Endodermal cell (in vitro differentiated cells): ENCODE measurements around the gene PSMD1. TPM values are rescaled to one million over a fixed set of nuclear protein-coding genes. Genes with fewer than 3 reads are reported as not detected.

Experiments
- DNase-seq: peaks from one replicate; pipeline ENCODE4 v3.0.0-alpha.2; 2017
- H3K27ac ChIP-seq: 2 replicates; pipeline ENCODE4 v1.5.1; 2013; ENCODE audit warnings: mild to moderate bottlenecking, low read depth, low read length, moderate library complexity
- H3K27me3 ChIP-seq: 2 replicates; pipeline ENCODE4 v1.6.1; 2013; ENCODE audit warnings: mild to moderate bottlenecking, low read length, moderate library complexity; ENCODE audit not compliant: insufficient read depth, control insufficient read depth, poor library complexity, severe bottlenecking
- H3K36me3 ChIP-seq: 2 replicates; pipeline ENCODE4 v1.7.0; 2013; ENCODE audit warnings: mild to moderate bottlenecking, low read length, moderate library complexity; ENCODE audit not compliant: control insufficient read depth, insufficient read depth
- H3K4me1 ChIP-seq: one replicate; pipeline ENCODE4 v1.7.0; 2013; ENCODE audit warnings: low read length; ENCODE audit not compliant: control insufficient read depth, insufficient read depth
- H3K4me3 ChIP-seq: 2 replicates; pipeline ENCODE4 v1.5.1; 2013; ENCODE audit warnings: mild to moderate bottlenecking, low read length, moderate library complexity
- H3K9ac ChIP-seq: 2 replicates; pipeline ENCODE4 v1.6.1; 2013; ENCODE audit warnings: mild to moderate bottlenecking, low read length, moderate library complexity; ENCODE audit not compliant: poor library complexity, severe bottlenecking; ENCODE audit errors: extremely low read depth
- H3K9me3 ChIP-seq: 2 replicates; pipeline ENCODE4 v1.6.1; 2013; ENCODE audit warnings: mild to moderate bottlenecking, low read length, moderate library complexity; ENCODE audit not compliant: control insufficient read depth
- H3K27ac Mint-ChIP-seq: 2 replicates; pipeline ENCODE4 v1.8.0; 2020; ENCODE audit warnings: mixed read lengths
- H3K27me3 Mint-ChIP-seq: 2 replicates; pipeline ENCODE4 v1.8.0; 2021; ENCODE audit warnings: mild to moderate bottlenecking, mixed read lengths; ENCODE audit not compliant: insufficient read depth
- H3K36me3 Mint-ChIP-seq: 2 replicates; pipeline ENCODE4 v1.8.0; 2020; ENCODE audit warnings: low read depth, mixed read lengths
- H3K4me1 Mint-ChIP-seq: 2 replicates; pipeline ENCODE4 v1.8.0; 2020; ENCODE audit warnings: mixed read lengths
- H3K4me3 Mint-ChIP-seq: 2 replicates; pipeline ENCODE4 v1.8.0; 2020; ENCODE audit warnings: mild to moderate bottlenecking, moderate library complexity, mixed read lengths
- H3K9me3 Mint-ChIP-seq: 2 replicates; pipeline ENCODE4 v1.8.0; 2020; ENCODE audit warnings: mild to moderate bottlenecking, mixed read lengths
- CTCF ChIP-seq: fragments of 200-600 bp; sonication (generic); conservative IDR thresholded peaks from 2 replicates; pipeline ENCODE4 v1.5.0; 2021; ENCODE audit warnings: antibody characterized with exemption, mild to moderate bottlenecking
- WGBS, 2 experiments: methylation state at CpG; one replicate each; pipeline versions ENCODE4 v1.1.5 to v1.1.7; 2013; ENCODE audit warnings: missing lambda C conversion rate in 2 of 2, mixed read lengths in 1 of 2; ENCODE audit not compliant: insufficient coverage in 1 of 2, insufficient read length in 1 of 2; 5-methylcytosine and 5-hydroxymethylcytosine counted together
- total RNA-seq, 2 donors: library from RNA; stranded (reverse); fragmentation: NEBNext Ultra II Directional in 1 of 2; extraction: Animal tissue kit (Norgen Biotek cat#: 25700) in 1 of 2; gene quantifications; 2 replicates in 1 of 2; 3 replicates in 1 of 2; pipeline ENCODE4 v1.2.1, GENCODE V29; 2021

Gene PSMD1
- total RNA-seq, 2 donors from 2014 or later, result 148 to 158 TPM

- WGBS, 2 experiments, result 92 to 96% methylated on average over 4 to 5 of the region's 5 CpGs
These were observed 56.8 kb downstream of the PSMD1 start for GRCh38 chr2:231113489-231113888.

GRCh38 chr2:231115651-231116050, 59.0 kb downstream of the PSMD1 start:
- DNase-seq, result no peak
- no peak overlapping the region for H3K9ac ChIP-seq
- 88 to 93% methylated on average over 2 of the region's 2 CpGs for WGBS, 2 experiments

More at GRCh38 chr2:231113489-231113888, 56.8 kb downstream of the PSMD1 start:
- Mint-ChIP-seq H3K4me1 (peaks cover 4% of the 10 kb centered on the region), H3K9me3 (no peaks in the 10 kb centered on the region), H3K36me3 (peaks cover 45% of the 10 kb centered on the region), H3K27me3 (no peaks in the 10 kb centered on the region), H3K4me3 (no peak overlapping the region), H3K27ac (no peak overlapping the region)
- no peak for DNase-seq
- Histone ChIP-seq H3K9me3 (no peaks in the 10 kb centered on the region), H3K4me3 (no peak overlapping the region), H3K27me3 (no peaks in the 10 kb centered on the region), H3K9ac (no peak overlapping the region), H3K4me1 (no peaks in the 10 kb centered on the region), H3K36me3 (peaks cover 62% of the 10 kb centered on the region), H3K27ac (no peak overlapping the region)
- no peak for TF ChIP-seq CTCF

DNA sequence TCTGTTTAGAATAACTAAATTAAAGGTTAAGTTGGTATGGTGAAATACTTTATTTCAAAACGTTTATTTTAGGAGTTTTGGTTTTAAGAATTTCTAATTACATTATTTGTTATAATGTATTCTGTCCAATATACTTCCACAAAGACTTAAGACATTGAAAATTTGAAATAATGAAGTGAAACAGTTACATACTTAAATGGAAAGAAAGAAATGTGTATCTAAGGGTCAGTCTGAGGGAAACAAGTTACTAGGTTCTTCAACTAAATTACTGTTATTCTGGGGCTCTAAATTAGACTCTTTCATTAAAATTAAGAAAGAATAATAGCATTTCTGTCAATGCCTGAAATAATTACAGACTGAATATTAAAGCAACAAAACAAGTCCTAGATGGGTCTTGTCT, 60.5 kb downstream of the PSMD1 start:
- H3K27ac ChIP-seq, result no peak overlapping the region
- no peak for TF ChIP-seq CTCF
- no peak overlapping the region for H3K27ac Mint-ChIP-seq
- H3K36me3 ChIP-seq, result peaks cover 34% of the 10 kb centered on the region
- no peak overlapping the region for H3K4me3 Mint-ChIP-seq
- H3K4me3 ChIP-seq, result no peak overlapping the region
- peaks cover 4% of the 10 kb centered on the region for H3K4me1 Mint-ChIP-seq
- no peak overlapping the region for H3K9ac ChIP-seq
- H3K4me1 ChIP-seq, result no peaks in the 10 kb centered on the region
- WGBS, 2 experiments, result no CpG with 5 or more reads among the region's 1 CpG
- H3K9me3 ChIP-seq, result no peaks in the 10 kb centered on the region
- no peaks in the 10 kb centered on the region for H3K9me3 Mint-ChIP-seq
- H3K27me3 ChIP-seq, result no peaks in the 10 kb centered on the region
- no peak for DNase-seq
- peaks cover 20% of the 10 kb centered on the region for H3K36me3 Mint-ChIP-seq
- no peaks in the 10 kb centered on the region for H3K27me3 Mint-ChIP-seq

More at GRCh38 chr2:231115651-231116050, 59.0 kb downstream of the PSMD1 start:
- Mint-ChIP-seq H3K4me1 (peaks cover 4% of the 10 kb centered on the region), H3K4me3 (no peak overlapping the region), H3K27ac (peak overlapping the region; percentile 28), H3K27me3 (no peaks in the 10 kb centered on the region), H3K9me3 (no peaks in the 10 kb centered on the region), H3K36me3 (peaks cover 28% of the 10 kb centered on the region)
- Histone ChIP-seq H3K27ac (no peak overlapping the region), H3K36me3 (peaks cover 48% of the 10 kb centered on the region), H3K27me3 (no peaks in the 10 kb centered on the region), H3K4me1 (no peaks in the 10 kb centered on the region), H3K4me3 (no peak overlapping the region), H3K9me3 (no peaks in the 10 kb centered on the region)
- no peak for TF ChIP-seq CTCF
